WTC11 (cell line): ENCODE results near the gene RCN2. TPM values are rescaled to one million over a fixed set of nuclear protein-coding genes. Genes with fewer than 3 reads are reported as not detected.

Experiments used
- ATAC-seq: fragments of 200-7000 bp; cut with Tn5 transposase; 2 replicates; pipeline ENCODE4 v1.10.0; 2021; ENCODE audit warnings: mild to moderate bottlenecking, moderate library complexity
- CTCF ChIA-PET: fragments of 300-600 bp; sonication (Branson Sonifier 250); formaldehyde crosslinking; loops from one replicate; lab custom pipeline; 2021; ENCODE audit warnings: antibody characterized with exemption; lab: Charles Lee
- POLR2A ChIA-PET: fragments of 350-600 bp; sonication (Branson Sonifier 250); formaldehyde crosslinking; loops from one replicate; lab custom pipeline; 2021; ENCODE audit warnings: antibody characterized with exemption; lab: Charles Lee
- DNase-seq: peaks from one replicate; pipeline ENCODE4 v3.0.0; 2021; ENCODE audit warnings: low spot score
- H3K27ac Mint-ChIP-seq: 2 replicates; pipeline ENCODE4 v1.8.0; 2021; ENCODE audit warnings: mixed read lengths
- H3K27me3 Mint-ChIP-seq: 2 replicates; pipeline ENCODE4 v1.8.0; 2021; ENCODE audit warnings: low read depth, mild to moderate bottlenecking, moderate library complexity, mixed read lengths
- H3K36me3 Mint-ChIP-seq: 2 replicates; pipeline ENCODE4 v1.8.0; 2021; ENCODE audit warnings: mixed read lengths
- H3K4me1 Mint-ChIP-seq: 2 replicates; pipeline ENCODE4 v1.8.0; 2022; ENCODE audit warnings: mixed read lengths
- H3K4me3 Mint-ChIP-seq: 2 replicates; pipeline ENCODE4 v1.8.0; 2021; ENCODE audit warnings: mild to moderate bottlenecking, moderate library complexity, mixed read lengths
- H3K9me3 Mint-ChIP-seq: 2 replicates; pipeline ENCODE4 v1.8.0; 2021; ENCODE audit warnings: mixed read lengths
- ARID4B ChIP-seq: sonication (generic); formaldehyde crosslinking; IDR thresholded peaks from 2 replicates; pipeline ENCODE4 v1.8.0; 2023; ENCODE audit warnings: missing genetic modification reagents, mild to moderate bottlenecking, borderline replicate concordance
- ATF6 ChIP-seq: sonication (generic); formaldehyde crosslinking; IDR thresholded peaks from 2 replicates; pipeline ENCODE4 v1.8.1; 2023; ENCODE audit warnings: mild to moderate bottlenecking, missing genetic modification reagents
- CDX4 ChIP-seq: fragments of 250-450 bp; sonication (Bioruptor Pico); IDR thresholded peaks from 2 replicates; pipeline ENCODE4 v1.9.0; 2021; ENCODE audit warnings: moderate library complexity, mild to moderate bottlenecking, inconsistent platforms, borderline replicate concordance
- E2F1 ChIP-seq: sonication (generic); formaldehyde crosslinking; IDR thresholded peaks from 2 replicates; pipeline ENCODE4 v1.8.0; 2022; ENCODE audit warnings: mild to moderate bottlenecking, missing genetic modification reagents
- E2F4 ChIP-seq: sonication (generic); formaldehyde crosslinking; IDR thresholded peaks from 2 replicates; pipeline ENCODE4 v1.8.1; 2022; ENCODE audit warnings: low read depth, mild to moderate bottlenecking, moderate library complexity, missing genetic modification reagents, borderline replicate concordance
- FOXP1 ChIP-seq: sonication (generic); formaldehyde crosslinking; IDR thresholded peaks from 2 replicates; pipeline ENCODE4 v1.8.0; 2022; ENCODE audit warnings: missing genetic modification reagents, mild to moderate bottlenecking, moderate library complexity, borderline replicate concordance
- HMGA2 ChIP-seq: fragments of 250-450 bp; sonication (Bioruptor Pico); IDR thresholded peaks from 2 replicates; pipeline ENCODE4 v1.4.0; 2021; ENCODE audit warnings: mild to moderate bottlenecking, moderate library complexity
- IRF2 ChIP-seq: sonication (generic); formaldehyde crosslinking; IDR thresholded peaks from 2 replicates; pipeline ENCODE4 v1.8.0; 2022; ENCODE audit warnings: low read depth, missing genetic modification reagents, borderline replicate concordance
- JAZF1 ChIP-seq: fragments of 250-450 bp; sonication (Bioruptor Pico); IDR thresholded peaks from 2 replicates; pipeline ENCODE4 v1.9.0; 2021; ENCODE audit warnings: moderate library complexity, mild to moderate bottlenecking, inconsistent platforms
- MAX ChIP-seq: sonication (generic); formaldehyde crosslinking; IDR thresholded peaks from 2 replicates; pipeline ENCODE4 v1.8.0; 2022; ENCODE audit warnings: mild to moderate bottlenecking, missing genetic modification reagents
- MLX ChIP-seq: sonication (generic); formaldehyde crosslinking; IDR thresholded peaks from 2 replicates; pipeline ENCODE4 v1.8.1; 2023; ENCODE audit warnings: mild to moderate bottlenecking, missing genetic modification reagents, moderate library complexity
- NFYB ChIP-seq: sonication (generic); formaldehyde crosslinking; conservative IDR thresholded peaks from 2 replicates; pipeline ENCODE4 v1.8.0; 2022; ENCODE audit warnings: low read depth, missing genetic modification reagents
- TCF7 ChIP-seq: sonication (generic); formaldehyde crosslinking; IDR thresholded peaks from 2 replicates; pipeline ENCODE4 v1.8.0; 2022; ENCODE audit warnings: mild to moderate bottlenecking, low read depth, missing genetic modification reagents, moderate library complexity
- ZNF121 ChIP-seq: sonication (generic); formaldehyde crosslinking; IDR thresholded peaks from 2 replicates; pipeline ENCODE4 v1.8.0; 2023; ENCODE audit warnings: missing genetic modification reagents
- ZNF396 ChIP-seq: fragments of 250-450 bp; sonication (Bioruptor Pico); IDR thresholded peaks from 2 replicates; pipeline ENCODE4 v1.8.0; 2021; ENCODE audit warnings: mild to moderate bottlenecking, moderate library complexity, borderline replicate concordance
- ZNF416 ChIP-seq: fragments of 250-450 bp; sonication (Bioruptor Pico); IDR thresholded peaks from 2 replicates; pipeline ENCODE4 v1.9.0; 2021; ENCODE audit warnings: mild to moderate bottlenecking, inconsistent platforms
- ZNF425 ChIP-seq: fragments of 250-450 bp; sonication (Bioruptor Pico); conservative IDR thresholded peaks from 2 replicates; pipeline ENCODE4 v1.9.0; 2021; ENCODE audit warnings: mild to moderate bottlenecking
- ZNF671 ChIP-seq: fragments of 250-450 bp; sonication (Bioruptor Pico); IDR thresholded peaks from 2 replicates; pipeline ENCODE4 v1.8.0; 2021; ENCODE audit warnings: mild to moderate bottlenecking
- ZSCAN18 ChIP-seq: fragments of 250-450 bp; sonication (Bioruptor Pico); IDR thresholded peaks from 2 replicates; pipeline ENCODE4 v2.1.2; 2022; ENCODE audit warnings: mild to moderate bottlenecking, moderate library complexity
- total RNA-seq: library from RNA; stranded (reverse); gene quantifications from 3 replicates; pipeline ENCODE4 v1.2.3, GENCODE V29; 2021

The RCN2 gene
- total RNA-seq, 1 experiment from 2014 or later: 112 TPM

GRCh38 chr15:76979996-76980520 lies 48.5 kb downstream of the RCN2 start (continued):
- TF ChIP-seq CDX4 (CRISPR knock-in tag): no peak
- TF ChIP-seq ARID4B (CRISPR knock-in tag): no peak
- TF ChIP-seq HMGA2 (CRISPR knock-in tag): no peak
- no peak for TF ChIP-seq ATF6 (CRISPR knock-in tag)
- TF ChIP-seq, all 79 proteins: peak for 0

GRCh38 chr15:76982356-76982755 lies 50.8 kb downstream of the RCN2 start:
- H3K4me1 Mint-ChIP-seq: no peaks in the 10 kb centered on the region
- H3K36me3 Mint-ChIP-seq: 0 out of 2 replicates have a peak, but pooled peaks cover 3% of the 10 kb centered on the region
- no peak overlapping the region for H3K27ac Mint-ChIP-seq
- POLR2A ChIA-PET: no interaction called here
- DNase-seq (no peak), ATAC-seq (no peak)
- CTCF ChIA-PET: interaction anchor here (1.2 to 3.4 kb wide), 2 partner anchors 9 to 42 kb away, joined by 3 to 23 read pairs; no protein-coding TSS in a partner anchor
- H3K9me3 Mint-ChIP-seq: peaks cover 11% of the 10 kb centered on the region
- H3K4me3 Mint-ChIP-seq: no peak overlapping the region
- no peaks in the 10 kb centered on the region for H3K27me3 Mint-ChIP-seq
- TF ChIP-seq ZNF121 (no peak), E2F4 (CRISPR knock-in tag) (no peak), HMGA2 (CRISPR knock-in tag) (no peak), ZSCAN18 (CRISPR knock-in tag) (no peak), ZNF416 (no peak), FOXP1 (no peak), ZNF671 (CRISPR knock-in tag) (no peak), IRF2 (CRISPR knock-in tag) (no peak), ZNF396 (no peak), MLX (CRISPR knock-in tag) (no peak), ZNF425 (CRISPR knock-in tag) (no peak), TCF7 (CRISPR knock-in tag) (no peak), E2F1 (CRISPR knock-in tag) (no peak), NFYB (no peak), JAZF1 (no peak), MAX (CRISPR knock-in tag) (no peak)
